Measurements from ENCODE around the gene HIVEP3. TPM values are rescaled to one million over a fixed set of nuclear protein-coding genes. Genes with fewer than 3 reads are reported as not detected.
"Not testable (repeated sequence)": the region's sequence is repeated elsewhere in the genome, so short reads cannot be mapped to it uniquely, and the experiment has no call there.

Gene HIVEP3
- total RNA-seq, 6 experiments from 2014 or later = 1.4 to 3.9 (median 2.2) TPM

DNA sequence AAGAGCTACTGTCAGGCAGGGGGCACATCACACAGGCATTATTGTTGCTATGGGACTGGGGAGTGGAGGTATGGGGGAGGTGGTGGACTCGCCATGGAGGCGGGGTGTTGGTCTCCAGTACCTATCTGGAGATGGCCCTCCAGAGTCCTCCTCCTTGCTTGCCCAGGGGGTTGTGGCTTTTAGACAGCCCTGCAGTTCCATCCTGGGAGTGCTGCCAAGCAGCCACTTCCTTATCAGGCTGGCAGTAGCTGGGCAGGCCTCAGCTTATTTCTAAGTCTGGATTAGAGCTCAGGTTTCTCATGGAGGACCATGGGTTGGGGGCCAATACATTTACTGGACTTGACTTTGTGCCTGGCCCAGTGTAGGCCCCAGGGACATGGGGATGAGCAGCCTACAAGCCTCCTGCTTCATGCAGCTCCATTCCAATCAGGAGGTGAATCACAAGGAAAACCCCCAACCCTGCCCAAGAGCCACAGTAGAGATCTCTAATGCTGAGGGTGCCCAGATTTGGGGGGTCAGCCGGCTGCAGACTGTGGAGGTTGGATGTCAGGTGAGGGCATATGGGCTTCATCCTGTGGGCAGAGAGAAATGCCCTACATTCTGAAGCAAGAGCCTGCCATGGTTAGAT is 223.5 kb downstream of the HIVEP3 start:
- WGBS (ENCODE audit: insufficient coverage, low coverage, low lambda C conversion rate, missing lambda C conversion rate) = no CpG with 5 or more reads among the region's 3 CpGs
- no peaks in the 10 kb centered on the region for H3K9me3 ChIP-seq
- no peak for TF ChIP-seq POLR2A (IDR thresholded peaks at IDR 0.05)
- TF ChIP-seq, protein P1, sequence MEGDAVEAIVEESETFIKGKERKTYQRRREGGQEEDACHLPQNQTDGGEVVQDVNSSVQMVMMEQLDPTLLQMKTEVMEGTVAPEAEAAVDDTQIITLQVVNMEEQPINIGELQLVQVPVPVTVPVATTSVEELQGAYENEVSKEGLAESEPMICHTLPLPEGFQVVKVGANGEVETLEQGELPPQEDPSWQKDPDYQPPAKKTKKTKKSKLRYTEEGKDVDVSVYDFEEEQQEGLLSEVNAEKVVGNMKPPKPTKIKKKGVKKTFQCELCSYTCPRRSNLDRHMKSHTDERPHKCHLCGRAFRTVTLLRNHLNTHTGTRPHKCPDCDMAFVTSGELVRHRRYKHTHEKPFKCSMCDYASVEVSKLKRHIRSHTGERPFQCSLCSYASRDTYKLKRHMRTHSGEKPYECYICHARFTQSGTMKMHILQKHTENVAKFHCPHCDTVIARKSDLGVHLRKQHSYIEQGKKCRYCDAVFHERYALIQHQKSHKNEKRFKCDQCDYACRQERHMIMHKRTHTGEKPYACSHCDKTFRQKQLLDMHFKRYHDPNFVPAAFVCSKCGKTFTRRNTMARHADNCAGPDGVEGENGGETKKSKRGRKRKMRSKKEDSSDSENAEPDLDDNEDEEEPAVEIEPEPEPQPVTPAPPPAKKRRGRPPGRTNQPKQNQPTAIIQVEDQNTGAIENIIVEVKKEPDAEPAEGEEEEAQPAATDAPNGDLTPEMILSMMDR (IDR thresholded peaks at IDR 0.05) = no peak
- no peak overlapping the region for H3K4me3 ChIP-seq
- no peaks in the 10 kb centered on the region for H3K4me1 ChIP-seq
- ATAC-seq (peak; percentile 35 to 65 (median 48)), DNase-seq (peak in 1 of 3 donors; percentile 51)
- intact Hi-C loops (cut with DNase I) = no loop called here
- H3K36me3 ChIP-seq = no peaks in the 10 kb centered on the region
- no peak overlapping the region for H3K27ac ChIP-seq
- no peaks in the 10 kb centered on the region for H3K27me3 ChIP-seq

DNA sequence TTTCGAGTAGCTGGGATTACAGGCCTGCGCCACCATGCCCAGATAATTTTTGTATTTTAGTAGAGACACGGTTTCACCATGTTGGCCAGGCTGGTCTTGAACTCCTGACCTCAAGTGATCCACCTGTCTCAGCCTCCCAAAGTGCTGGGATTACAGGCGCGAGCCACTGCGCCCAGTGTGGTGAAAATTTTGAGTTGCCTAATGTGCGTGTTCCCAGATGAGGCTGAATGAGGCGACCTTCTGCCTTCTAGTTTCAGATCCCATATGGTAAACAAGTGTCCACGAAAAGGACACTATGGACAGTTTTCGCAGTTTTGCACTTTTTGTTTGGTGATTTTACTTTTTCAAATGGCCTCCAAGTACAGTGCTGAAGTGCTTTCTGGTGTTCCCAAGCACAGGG is 226.8 kb downstream of the HIVEP3 start:
- intact Hi-C loops (cut with DNase I); DNase-seq; H3K4me1 ChIP-seq; H3K9me3 ChIP-seq; H3K27me3 ChIP-seq; H3K36me3 ChIP-seq; H3K27ac ChIP-seq; H3K4me3 ChIP-seq: not testable (repeated sequence)
- WGBS (ENCODE audit: insufficient coverage, low coverage, low lambda C conversion rate, missing lambda C conversion rate) = 90% methylated on average over 5 of the region's 10 CpGs
- peak in 2 of 4 donors; percentile 25 to 54 for ATAC-seq

DNA sequence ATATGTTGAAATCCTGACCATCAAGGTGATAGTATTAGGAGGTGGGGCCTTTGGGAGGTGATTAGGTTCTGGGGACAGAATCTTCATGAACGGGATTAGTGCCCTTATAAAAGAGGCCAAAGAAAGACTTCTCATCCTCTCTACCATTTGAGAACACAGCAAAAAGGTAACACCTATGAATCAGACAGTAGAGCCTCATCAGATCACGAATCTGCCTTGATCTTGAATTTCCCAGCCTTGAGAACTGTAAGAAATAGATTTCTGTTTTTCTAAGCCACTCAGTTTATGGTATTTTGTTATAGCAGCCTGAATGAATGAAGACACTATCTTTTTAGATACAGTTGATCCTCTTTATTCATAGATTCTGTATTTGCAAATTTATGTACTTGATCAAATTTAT is 227.3 kb downstream of the HIVEP3 start:
- no peaks in the 10 kb centered on the region for H3K4me1 ChIP-seq

DNA sequence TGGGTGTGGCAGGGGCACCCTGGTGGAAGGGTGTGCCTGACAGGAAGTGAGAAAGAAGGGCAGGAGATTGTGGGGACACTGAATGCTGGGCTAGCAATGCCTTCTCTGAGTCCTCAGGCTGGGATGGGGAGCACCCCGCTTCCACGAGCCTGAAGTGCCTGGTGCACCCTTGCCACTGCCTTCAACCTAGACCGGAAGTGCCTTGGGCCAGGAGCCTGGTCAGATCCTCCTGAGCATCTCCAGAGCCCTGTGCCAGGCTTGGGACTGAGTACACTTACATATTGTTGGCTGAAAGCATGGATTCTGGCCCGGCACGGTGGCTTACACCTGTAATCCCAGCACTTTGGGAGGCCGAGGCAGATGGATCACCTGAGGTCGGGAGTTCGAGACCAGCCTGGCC is 228.4 kb downstream of the HIVEP3 start:
- Histone ChIP-seq H3K4me1 (no peaks in the 10 kb centered on the region), H3K27me3 (no peaks in the 10 kb centered on the region), H3K4me3 (no peak overlapping the region), H3K36me3 (no peaks in the 10 kb centered on the region), H3K27ac (no peak overlapping the region), H3K9me3 (no peaks in the 10 kb centered on the region)
- no peak for DNase-seq
- TF ChIP-seq POLR2A (IDR thresholded peaks at IDR 0.05) = no peak
- TF ChIP-seq, protein P1 (IDR thresholded peaks at IDR 0.05) = no peak
- WGBS (ENCODE audit: insufficient coverage, low coverage, low lambda C conversion rate, missing lambda C conversion rate) = no CpG with 5 or more reads among the region's 8 CpGs
- intact Hi-C loops (cut with DNase I) = no loop called here
- no peak for ATAC-seq

More for the DNA sequence above, 227.3 kb downstream of the HIVEP3 start:
- intact Hi-C loops (cut with DNase I) = no loop called here
- Histone ChIP-seq H3K36me3 (no peaks in the 10 kb centered on the region), H3K4me3 (no peak overlapping the region), H3K27me3 (no peaks in the 10 kb centered on the region), H3K9me3 (no peaks in the 10 kb centered on the region), H3K27ac (no peak overlapping the region)
- TF ChIP-seq POLR2A (IDR thresholded peaks at IDR 0.05) = no peak
- TF ChIP-seq, protein P1 (IDR thresholded peaks at IDR 0.05) = no peak
- WGBS (ENCODE audit: insufficient coverage, low coverage, low lambda C conversion rate, missing lambda C conversion rate) = 56% methylated on average over 2 of the region's 2 CpGs
- DNase-seq = no peak
- ATAC-seq = no peak

DNA sequence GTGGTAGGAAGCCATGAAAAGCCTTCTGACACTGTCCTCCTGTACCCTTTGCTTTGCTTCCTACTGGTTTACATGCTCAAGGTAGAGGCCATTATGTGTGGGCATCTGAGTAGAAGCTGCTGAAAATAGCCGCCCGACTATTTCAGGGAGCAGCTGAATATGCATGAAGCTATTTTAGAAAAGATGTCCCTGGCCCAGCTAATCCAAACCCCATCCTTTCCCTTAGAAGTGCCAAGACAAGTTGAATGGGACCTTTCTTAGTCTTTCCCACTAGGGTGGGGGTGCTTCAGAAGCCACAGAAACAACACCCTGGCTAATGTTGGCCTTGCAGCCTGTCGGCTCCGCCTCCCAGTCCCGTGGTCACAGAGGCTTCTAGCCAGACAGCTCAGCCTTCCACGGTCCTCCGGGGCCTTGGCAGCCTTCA is 229.2 kb downstream of the HIVEP3 start:
- Histone ChIP-seq H3K9me3 (no peaks in the 10 kb centered on the region), H3K27me3 (no peaks in the 10 kb centered on the region), H3K4me1 (no peaks in the 10 kb centered on the region), H3K4me3 (no peak overlapping the region), H3K36me3 (no peaks in the 10 kb centered on the region), H3K27ac (no peak overlapping the region)
- TF ChIP-seq, protein P1 (IDR thresholded peaks at IDR 0.05) = no peak
- TF ChIP-seq POLR2A (IDR thresholded peaks at IDR 0.05) = no peak
- DNase-seq (no peak), ATAC-seq (peak in 2 of 4 donors; percentile 21 to 43)
- no CpG with 5 or more reads among the region's 7 CpGs for WGBS (ENCODE audit: insufficient coverage, low coverage, low lambda C conversion rate, missing lambda C conversion rate)
- intact Hi-C loops (cut with DNase I) = no loop called here

Measured in right lobe of liver (tissue), 6 donors.